Ovary (tissue), 9 donors: Measurements from ENCODE around the gene ARHGEF5. TPM values are rescaled to one million over a fixed set of nuclear protein-coding genes. Genes with fewer than 3 reads are reported as not detected.
"Not testable (repeated sequence)": the region's sequence is repeated elsewhere in the genome, so short reads cannot be mapped to it uniquely, and the experiment has no call there.

ENCODE experiments used
- DNase-seq, 5 donors: peaks; one replicate each; pipeline ENCODE4 v3.0.0-alpha.2; 2019 to 2020
- H3K27ac ChIP-seq, 2 donors: fragments of 200-600 bp; one replicate each; pipeline versions ENCODE4 v1.5.1 to v1.8.0; 2019 to 2022
- H3K27me3 ChIP-seq: fragments of 200-600 bp; one replicate; pipeline ENCODE4 v1.8.0; 2022
- H3K36me3 ChIP-seq: fragments of 200-600 bp; sonication (generic); one replicate; pipeline ENCODE4 v1.5.1; 2019
- H3K4me1 ChIP-seq: one replicate; pipeline ENCODE4 v1.8.1; 2013; ENCODE audit warnings: mild to moderate bottlenecking, moderate library complexity; ENCODE audit not compliant: insufficient read depth
- H3K4me3 ChIP-seq: fragments of 200-600 bp; sonication (generic); one replicate; pipeline ENCODE4 v1.5.1; 2017
- H3K9me3 ChIP-seq, 2 donors: fragments of 200-600 bp in 1 of 2; sonication (generic) in 1 of 2; one replicate each; pipeline versions ENCODE4 v1.5.1 to v1.8.1; 2013 to 2019; ENCODE audit warnings: mild to moderate bottlenecking in 1 of 2, moderate library complexity in 1 of 2
- WGBS, 3 donors: extraction: QIAGEN DNeasy Blood & Tissue Kit in 1 of 3; methylation state at CpG; one replicate each; pipeline versions ENCODE4 v1.1.5 to v1.1.7; 2013 to 2017; 5-methylcytosine and 5-hydroxymethylcytosine counted together
- intact Hi-C, 4 donors: fragments of 100-400 bp; cut with DNase I; formaldehyde crosslinking; loops; one replicate each; pipeline versions ENCODE4 v1.11.0 to v1.15.1; 2022 to 2023
- polyA plus RNA-seq, 2 donors: library from polyadenylated mRNA; stranded (reverse); fragments of 200-250 nt in 1 of 2; fragments of 350-450 nt in 1 of 2; fragmentation: Illumina TruSeq in 1 of 2; extraction: RNeasy Lipid Tissue Mini Kit (QIAGEN cat#74804) in 1 of 2; gene quantifications; one replicate each; pipeline ENCODE4 v1.2.3, GENCODE V29; 2013 to 2014
- total RNA-seq, 7 donors: library from RNA; depleted of rRNA in 2 of 7; stranded (reverse); fragments of >200 nt in 2 of 7; fragmentation: NEBNext Ultra II Directional in 3 of 7; extraction: Animal tissue kit (Norgen Biotek cat#: 25700) in 3 of 7; gene quantifications; one replicate each; pipeline versions ENCODE4 v1.1.0 to v1.2.4, GENCODE V29; 2016 to 2023
- donor health status: DM: no; HTN: no; CAD: no; lungs with moderate emphysema.
- donor health status: DM: no; HTN: no; CAD: no.
- donor health status: Bipolar disorder and iron deficiency.
- donor health status: DM: yes; HTN: yes; CAD: no.
- donor health status: DM: no; HTN: no; CAD: no.
- donor health status: DM: yes; HTN: yes; CAD: no.

ARHGEF5 gene
- total and polyA plus RNA-seq, 9 donors = 4.0 to 36.5 (median 10.4) TPM

GRCh38 chr7:144331996-144332288, 23.3 kb upstream of the ARHGEF5 start:
- DNase-seq, H3K27me3 ChIP-seq, intact Hi-C loops, H3K27ac ChIP-seq, H3K4me1 ChIP-seq, H3K9me3 ChIP-seq, H3K36me3 ChIP-seq, H3K4me3 ChIP-seq: not testable (repeated sequence)
- 75 to 97% (median 96%) methylated on average over 1 to 2 of the region's 2 CpGs for WGBS, 3 donors

- H3K36me3 ChIP-seq, H3K4me3 ChIP-seq, H3K4me1 ChIP-seq, H3K9me3 ChIP-seq, intact Hi-C loops, H3K27ac ChIP-seq, DNase-seq, H3K27me3 ChIP-seq: not testable (repeated sequence)
- WGBS, 3 donors = no CpG with 5 or more reads among the region's 1 CpG
These were observed 6.6 kb upstream of the ARHGEF5 start for GRCh38 chr7:144348625-144349024.

GRCh38 chr7:144351667-144352066, 3.5 kb upstream of the ARHGEF5 start:
- DNase-seq, H3K4me3 ChIP-seq, H3K36me3 ChIP-seq, intact Hi-C loops, H3K27ac ChIP-seq, H3K27me3 ChIP-seq, H3K4me1 ChIP-seq, H3K9me3 ChIP-seq: not testable (repeated sequence)
- WGBS, 3 donors = 35 to 71% (median 67%) methylated on average over 2 of the region's 3 CpGs

- H3K27ac ChIP-seq, H3K4me1 ChIP-seq, DNase-seq, intact Hi-C loops, H3K4me3 ChIP-seq, H3K27me3 ChIP-seq, H3K9me3 ChIP-seq, H3K36me3 ChIP-seq: not testable (repeated sequence)
- no CpG with 5 or more reads among the region's 6 CpGs for WGBS, 3 donors
These were observed 983 bp downstream of the ARHGEF5 start for GRCh38 chr7:144356185-144356584.

- H3K27ac ChIP-seq, intact Hi-C loops, H3K4me1 ChIP-seq, H3K9me3 ChIP-seq, DNase-seq, H3K36me3 ChIP-seq, H3K4me3 ChIP-seq, H3K27me3 ChIP-seq: not testable (repeated sequence)
- 90 to 100% methylated on average over 2 of the region's 11 CpGs; no CpG with 5 or more reads in 1 of the 3 donors for WGBS, 3 donors
These were observed 1.7 kb downstream of the ARHGEF5 start for GRCh38 chr7:144356860-144357259.

GRCh38 chr7:144362061-144362460, 6.9 kb downstream of the ARHGEF5 start:
- H3K27ac ChIP-seq, H3K9me3 ChIP-seq, H3K4me3 ChIP-seq, DNase-seq, H3K36me3 ChIP-seq, H3K4me1 ChIP-seq, H3K27me3 ChIP-seq, intact Hi-C loops: not testable (repeated sequence)
- no CpG with 5 or more reads among the region's 3 CpGs for WGBS, 3 donors

GRCh38 chr7:144365523-144365922, 10.3 kb downstream of the ARHGEF5 start:
- intact Hi-C loops = not testable (repeated sequence)

GRCh38 chr7:144367250-144367649, 12.0 kb downstream of the ARHGEF5 start:
- intact Hi-C loops = not testable (repeated sequence)
- WGBS, 3 donors = no CpG with 5 or more reads among the region's 9 CpGs

More at GRCh38 chr7:144365523-144365922, 10.3 kb downstream of the ARHGEF5 start:
- not testable (repeated sequence) for DNase-seq, H3K36me3 ChIP-seq, H3K4me1 ChIP-seq, H3K27me3 ChIP-seq, H3K27ac ChIP-seq, H3K4me3 ChIP-seq, H3K9me3 ChIP-seq
- no CpG with 5 or more reads among the region's 6 CpGs for WGBS, 3 donors

GRCh38 chr7:144369221-144369620, 14.0 kb downstream of the ARHGEF5 start:
- H3K27ac ChIP-seq, intact Hi-C loops, H3K4me3 ChIP-seq, DNase-seq, H3K36me3 ChIP-seq, H3K27me3 ChIP-seq, H3K9me3 ChIP-seq, H3K4me1 ChIP-seq: not testable (repeated sequence)
- 95 to 98% methylated on average over 4 of the region's 7 CpGs; no CpG with 5 or more reads in 1 of the 3 donors for WGBS, 3 donors

More at GRCh38 chr7:144367250-144367649, 12.0 kb downstream of the ARHGEF5 start:
- H3K4me1 ChIP-seq, DNase-seq, H3K36me3 ChIP-seq, H3K27ac ChIP-seq, H3K9me3 ChIP-seq, H3K4me3 ChIP-seq, H3K27me3 ChIP-seq: not testable (repeated sequence)
